ENCODE data around the gene NCAPH2.
A peak's percentile ranks its signal among the peaks of the same experiment; 100 is the strongest.

The NCAPH2 gene

DNA sequence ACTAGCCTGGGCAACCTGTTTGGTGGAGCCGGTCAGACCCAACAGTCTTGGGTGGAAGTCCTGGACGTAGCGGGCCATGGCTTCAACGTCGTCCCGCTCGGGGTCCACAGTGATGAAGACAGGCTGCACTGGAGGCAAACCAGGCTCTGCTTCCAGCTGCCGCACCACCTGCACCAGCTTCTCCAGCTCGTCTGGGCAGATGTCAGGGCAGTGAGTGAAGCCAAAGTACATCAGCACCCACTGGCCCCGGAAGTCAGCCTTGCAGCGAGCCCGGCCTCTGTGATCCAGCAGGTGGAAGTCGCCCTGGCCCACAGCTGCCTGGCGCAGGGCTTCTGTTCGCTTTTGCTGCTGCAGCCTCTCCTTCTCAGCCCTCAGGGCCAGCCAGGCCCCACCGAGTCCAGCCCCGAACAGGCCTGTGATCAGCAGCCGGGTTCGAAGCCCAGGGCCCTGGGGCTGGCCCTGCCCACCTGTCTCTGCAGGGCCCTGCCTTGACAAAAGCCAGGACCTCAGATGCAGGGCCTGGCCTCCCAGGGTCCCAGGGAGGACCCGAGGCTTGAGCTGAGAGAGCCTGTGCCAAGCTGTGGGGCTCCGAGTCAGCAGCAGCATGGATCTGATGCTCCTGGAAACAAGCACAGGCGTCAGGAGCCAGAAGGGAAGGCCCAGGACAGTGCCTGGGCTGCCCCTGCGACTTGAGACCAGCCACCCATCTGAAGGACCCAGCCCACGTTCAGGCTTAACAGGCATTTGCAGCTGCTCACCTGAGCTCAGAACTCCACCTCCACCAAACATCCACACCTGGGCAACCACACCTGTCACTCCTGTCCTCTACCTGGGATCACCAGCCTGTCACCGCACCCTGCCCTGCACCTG is 16.0 kb downstream of the NCAPH2 start:
- H3K27ac ChIP-seq (ENCODE audit: low read length), result peak overlapping the region; percentile 60
- peaks cover 16 to 32% of the 10 kb centered on the region in 2 donors for H3K36me3 ChIP-seq (ENCODE audit: control insufficient read depth in 1 of 2, insufficient read depth in 2 of 2, low read length in 2 of 2)
- no peaks in the 10 kb centered on the region for H3K27me3 ChIP-seq (ENCODE audit: low read depth, low read length)
- peak overlapping the region; percentile 67 to 82 for H3K4me3 ChIP-seq (ENCODE audit: low read depth in 1 of 2, low read length in 2 of 2)
- H3K4me1 ChIP-seq (ENCODE audit: control insufficient read depth in 1 of 2, insufficient read depth in 2 of 2, low read length in 2 of 2), result peaks cover 10 to 31% of the 10 kb centered on the region in 2 donors
- no peaks in the 10 kb centered on the region for H3K9me3 ChIP-seq (ENCODE audit: control insufficient read depth in 1 of 2, low read length in 2 of 2)

DNA sequence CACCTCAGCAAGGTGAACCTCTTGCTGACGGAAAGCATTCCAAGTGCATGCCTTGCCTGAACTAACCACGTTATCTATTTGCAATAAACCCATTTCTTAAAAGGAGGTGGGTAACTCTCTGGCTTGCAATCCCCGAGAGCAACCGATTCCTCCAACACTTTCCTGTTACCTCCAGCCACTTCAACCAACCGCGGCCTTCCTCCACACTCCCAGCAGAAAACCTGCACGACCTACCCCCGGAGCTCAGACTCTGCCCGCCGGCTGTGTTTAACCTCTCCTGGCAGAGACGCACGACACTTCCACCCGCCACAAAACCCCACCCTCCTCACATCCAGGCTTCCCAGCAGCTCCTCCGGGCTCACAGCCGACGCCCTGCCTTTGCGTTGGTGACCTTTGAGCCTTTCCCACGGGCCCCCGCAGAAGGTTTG is 16.7 kb downstream of the NCAPH2 start:
- Histone ChIP-seq H3K27me3 (ENCODE audit: low read depth, low read length) (no peaks in the 10 kb centered on the region), H3K9me3 (ENCODE audit: control insufficient read depth in 1 of 2, low read length in 2 of 2) (no peaks in the 10 kb centered on the region), H3K4me3 (ENCODE audit: low read depth in 1 of 2, low read length in 2 of 2) (peak overlapping the region; percentile 67 to 82), H3K36me3 (ENCODE audit: control insufficient read depth in 1 of 2, insufficient read depth in 2 of 2, low read length in 2 of 2) (peaks cover 11 to 27% of the 10 kb centered on the region in 2 donors), H3K27ac (ENCODE audit: low read length) (peak overlapping the region; percentile 60), H3K4me1 (ENCODE audit: control insufficient read depth in 1 of 2, insufficient read depth in 2 of 2, low read length in 2 of 2) (peaks cover 10 to 34% of the 10 kb centered on the region in 2 donors)

DNA sequence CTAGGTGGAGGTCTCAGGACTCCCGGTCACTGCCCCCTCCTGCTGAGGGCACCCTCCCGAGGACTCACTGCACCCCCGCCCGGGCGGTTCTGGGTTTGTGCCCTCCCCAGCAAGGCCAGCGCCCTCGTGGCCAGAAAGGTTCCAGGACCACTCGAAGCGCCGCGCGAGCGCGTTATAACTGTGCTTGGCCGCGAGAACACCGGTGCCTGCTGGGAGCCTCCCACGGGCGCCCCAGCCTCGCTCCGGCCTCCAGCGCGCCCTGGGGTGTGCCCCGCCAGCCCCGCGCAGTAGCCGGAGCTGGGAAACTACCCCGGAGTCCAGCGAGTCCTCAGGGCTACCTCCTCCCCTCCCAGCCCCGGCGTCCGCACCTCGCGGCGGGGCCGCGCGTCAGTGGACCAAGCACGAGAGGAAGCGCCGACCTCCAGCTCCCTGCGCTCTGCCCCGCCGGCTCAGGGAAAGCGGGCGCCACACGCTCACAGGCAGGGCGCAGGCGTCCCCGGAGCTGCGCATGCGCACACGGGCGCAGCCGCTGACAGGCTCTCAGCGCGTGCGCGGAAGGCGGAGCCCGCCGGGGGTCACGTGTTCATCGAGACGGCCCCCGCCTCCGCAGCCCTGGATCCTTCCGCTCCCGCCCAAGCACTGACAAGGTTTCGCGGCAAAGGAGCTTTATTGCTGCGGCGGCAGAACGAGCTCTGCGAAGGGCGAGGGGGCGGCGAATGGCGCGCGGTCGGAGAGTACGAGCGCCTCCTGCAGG is 17.3 kb downstream of the NCAPH2 start, which contains the start of gene SCO2:
Gene SCO2 (minus strand): TSS at position 495 of the 754 bp plus-strand sequence. CDS start 1,187 bp downstream, outside the sequence.
- H3K4me1 ChIP-seq (ENCODE audit: control insufficient read depth in 1 of 2, insufficient read depth in 2 of 2, low read length in 2 of 2), result peaks cover 10 to 38% of the 10 kb centered on the region in 2 donors
- peak within 1 kb of the TSS; percentile 63 for H3K27ac ChIP-seq (ENCODE audit: low read length)
- H3K4me3 ChIP-seq (ENCODE audit: low read depth in 1 of 2, low read length in 2 of 2), result peak within 1 kb of the TSS; percentile 67 to 82
- H3K27me3 ChIP-seq (ENCODE audit: low read depth, low read length), result no peaks in the 10 kb centered on the region
- H3K36me3 ChIP-seq (ENCODE audit: control insufficient read depth in 1 of 2, insufficient read depth in 2 of 2, low read length in 2 of 2), result peaks cover 11 to 30% of the 10 kb centered on the region in 2 donors
- H3K9me3 ChIP-seq (ENCODE audit: control insufficient read depth in 1 of 2, low read length in 2 of 2), result no peaks in the 10 kb centered on the region

DNA sequence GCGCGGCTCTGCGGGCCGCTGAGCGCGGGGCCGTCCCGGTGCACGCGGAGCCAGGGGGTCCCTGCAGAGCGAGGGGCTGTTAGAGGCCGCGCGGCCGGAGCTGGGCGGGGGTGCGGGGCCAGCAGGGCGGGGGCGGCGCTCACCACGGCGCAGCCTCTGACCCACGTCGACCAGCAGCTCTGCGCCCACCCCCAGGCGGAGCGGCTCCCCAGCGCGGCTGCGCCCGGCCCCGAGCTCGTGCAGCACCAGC is 17.8 kb downstream of the NCAPH2 start:
- H3K4me3 ChIP-seq (ENCODE audit: low read depth in 1 of 2, low read length in 2 of 2), result peak overlapping the region; percentile 52 to 82
- no peaks in the 10 kb centered on the region for H3K27me3 ChIP-seq (ENCODE audit: low read depth, low read length)
- H3K36me3 ChIP-seq (ENCODE audit: control insufficient read depth in 1 of 2, insufficient read depth in 2 of 2, low read length in 2 of 2), result peaks cover 11 to 30% of the 10 kb centered on the region in 2 donors
- H3K4me1 ChIP-seq (ENCODE audit: control insufficient read depth in 1 of 2, insufficient read depth in 2 of 2, low read length in 2 of 2), result peaks cover 10 to 43% of the 10 kb centered on the region in 2 donors
- no peak overlapping the region for H3K27ac ChIP-seq (ENCODE audit: low read length)
- no peaks in the 10 kb centered on the region for H3K9me3 ChIP-seq (ENCODE audit: control insufficient read depth in 1 of 2, low read length in 2 of 2)

DNA sequence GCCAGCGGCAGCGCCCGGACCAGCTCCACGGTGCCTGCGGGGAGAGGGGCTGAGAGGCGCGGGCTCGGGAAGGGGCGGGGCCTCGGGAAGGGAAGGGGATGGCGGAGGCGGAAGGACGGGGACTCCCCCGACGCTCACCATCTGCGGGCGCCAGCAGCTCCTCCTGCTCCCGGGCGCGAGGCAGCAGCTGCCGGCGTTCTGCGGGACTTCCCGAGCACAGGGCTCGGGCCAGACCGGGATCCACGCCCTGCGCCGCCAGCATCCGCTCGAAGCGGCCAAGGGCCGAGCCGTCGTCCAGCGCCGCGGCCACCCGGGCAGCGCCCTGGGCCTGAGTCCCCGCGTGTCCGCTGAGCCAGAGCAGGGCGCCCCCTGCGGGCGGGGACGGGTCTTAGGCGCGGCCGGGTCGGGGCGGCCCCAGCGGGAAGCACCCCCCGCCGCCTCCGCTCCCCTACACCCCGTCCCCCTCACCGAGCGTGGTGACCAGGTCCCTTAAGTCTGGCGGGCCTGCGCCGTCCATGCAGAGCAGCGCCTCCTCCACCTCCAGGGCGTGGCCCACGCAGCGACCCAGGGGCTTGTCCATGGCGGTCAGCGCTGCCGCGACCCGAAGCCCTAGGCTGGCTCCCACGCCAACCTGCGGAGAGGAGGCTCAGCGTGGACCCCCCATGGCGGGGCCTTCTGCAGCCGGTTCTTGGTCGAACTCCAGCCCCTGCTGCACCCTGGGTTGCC is 18.2 kb downstream of the NCAPH2 start:
- peak overlapping the region; percentile 63 for H3K27ac ChIP-seq (ENCODE audit: low read length)
- peak overlapping the region; percentile 52 to 82 for H3K4me3 ChIP-seq (ENCODE audit: low read depth in 1 of 2, low read length in 2 of 2)
- H3K9me3 ChIP-seq (ENCODE audit: control insufficient read depth in 1 of 2, low read length in 2 of 2), result no peaks in the 10 kb centered on the region
- H3K36me3 ChIP-seq (ENCODE audit: control insufficient read depth in 1 of 2, insufficient read depth in 2 of 2, low read length in 2 of 2), result peaks cover 11 to 26% of the 10 kb centered on the region in 2 donors
- peaks cover 10 to 48% of the 10 kb centered on the region in 2 donors for H3K4me1 ChIP-seq (ENCODE audit: control insufficient read depth in 1 of 2, insufficient read depth in 2 of 2, low read length in 2 of 2)
- no peaks in the 10 kb centered on the region for H3K27me3 ChIP-seq (ENCODE audit: low read depth, low read length)

GRCh38 chr22:50526834-50527801 is 19.1 kb downstream of the NCAPH2 start:
- H3K36me3 ChIP-seq (ENCODE audit: control insufficient read depth in 1 of 2, insufficient read depth in 2 of 2, low read length in 2 of 2), result peaks cover 7 to 17% of the 10 kb centered on the region in 2 donors
- H3K27ac ChIP-seq (ENCODE audit: low read length), result peak overlapping the region; percentile 63
- no peaks in the 10 kb centered on the region for H3K9me3 ChIP-seq (ENCODE audit: control insufficient read depth in 1 of 2, low read length in 2 of 2)
- peaks cover 10 to 56% of the 10 kb centered on the region in 2 donors for H3K4me1 ChIP-seq (ENCODE audit: control insufficient read depth in 1 of 2, insufficient read depth in 2 of 2, low read length in 2 of 2)
- peak overlapping the region; percentile 52 to 82 for H3K4me3 ChIP-seq (ENCODE audit: low read depth in 1 of 2, low read length in 2 of 2)
- H3K27me3 ChIP-seq (ENCODE audit: low read depth, low read length), result no peaks in the 10 kb centered on the region

DNA sequence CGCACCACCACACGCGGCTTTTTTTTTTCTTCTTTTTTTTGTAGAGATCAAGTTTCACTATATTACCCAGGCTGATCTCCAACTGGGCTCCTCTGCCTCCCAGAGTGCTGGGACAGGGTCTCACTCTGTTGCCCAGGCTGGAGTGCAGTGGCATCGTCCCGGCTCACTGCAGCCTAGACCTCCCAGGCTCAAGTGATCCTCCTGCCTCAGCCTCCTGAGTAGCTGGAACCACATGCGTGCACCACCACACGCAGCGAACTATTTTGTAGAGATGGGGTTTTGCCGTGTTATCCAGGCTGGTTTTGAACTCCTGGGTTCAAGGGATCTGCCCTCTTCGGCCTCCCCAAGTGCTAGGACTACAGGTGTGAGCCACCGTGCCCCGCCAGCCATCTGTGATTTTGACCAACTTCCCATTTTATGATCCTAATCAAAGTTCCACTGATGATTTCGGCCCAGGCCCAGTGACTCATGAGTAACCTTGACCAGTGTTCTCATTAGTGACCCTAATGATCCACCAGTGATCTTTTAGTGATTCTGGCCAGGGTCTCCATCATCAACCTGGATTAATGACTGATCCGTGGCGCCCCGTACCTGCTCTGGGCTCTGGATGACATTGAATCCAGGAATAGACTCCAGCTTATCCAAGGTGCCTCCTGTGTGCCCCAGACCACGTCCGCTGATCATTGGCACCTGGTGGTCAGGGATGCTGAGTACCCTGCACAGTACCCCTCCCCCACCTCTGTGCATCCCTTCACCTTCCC is 20.1 kb downstream of the NCAPH2 start:
- peaks cover 3 to 7% of the 10 kb centered on the region in 2 donors for H3K36me3 ChIP-seq (ENCODE audit: control insufficient read depth in 1 of 2, insufficient read depth in 2 of 2, low read length in 2 of 2)
- H3K4me3 ChIP-seq (ENCODE audit: low read depth in 1 of 2, low read length in 2 of 2), result peak overlapping the region; percentile 11 to 42
- H3K9me3 ChIP-seq (ENCODE audit: control insufficient read depth in 1 of 2, low read length in 2 of 2), result no peaks in the 10 kb centered on the region
- H3K27me3 ChIP-seq (ENCODE audit: low read depth, low read length), result no peaks in the 10 kb centered on the region
- H3K4me1 ChIP-seq (ENCODE audit: control insufficient read depth in 1 of 2, insufficient read depth in 2 of 2, low read length in 2 of 2), result peaks cover 10 to 62% of the 10 kb centered on the region in 2 donors
- peak overlapping the region; percentile 45 for H3K27ac ChIP-seq (ENCODE audit: low read length)

DNA sequence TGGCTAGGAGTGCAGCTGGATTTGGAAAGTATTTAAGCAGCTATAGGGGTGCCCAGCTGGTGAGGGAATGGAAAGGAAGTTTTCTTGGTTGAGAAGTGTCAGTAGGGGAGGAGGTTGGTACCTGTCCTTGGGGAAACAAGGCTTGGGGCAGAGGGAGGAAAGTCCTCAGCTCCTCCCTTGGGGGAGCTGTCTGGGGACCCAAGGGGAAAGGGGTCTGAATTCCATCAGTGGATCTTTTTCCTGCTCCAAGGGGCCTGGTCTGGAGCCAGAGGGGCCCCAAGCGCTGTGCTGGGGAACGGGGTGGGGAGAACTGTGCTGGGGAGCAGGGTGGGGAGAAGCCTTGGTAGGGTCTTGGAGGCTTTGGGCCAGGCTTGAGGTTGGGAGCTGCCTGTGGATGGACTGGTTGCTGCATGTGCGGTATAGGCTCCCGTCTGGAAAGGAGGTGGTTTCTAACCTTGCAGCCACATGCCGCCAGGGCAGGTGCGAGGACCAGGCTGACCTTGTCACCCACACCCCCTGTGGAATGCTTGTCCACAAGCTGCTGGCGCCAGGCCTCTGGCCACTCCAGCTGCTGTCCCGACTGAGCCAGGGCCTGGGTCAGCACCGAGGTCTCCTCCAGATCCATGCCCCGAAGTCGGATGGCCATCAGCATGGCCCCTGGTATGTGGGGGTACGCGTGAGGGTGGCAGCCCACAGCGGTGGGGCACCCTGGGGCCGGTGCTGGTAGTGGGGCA is 20.8 kb downstream of the NCAPH2 start:
- Histone ChIP-seq H3K36me3 (ENCODE audit: control insufficient read depth in 1 of 2, insufficient read depth in 2 of 2, low read length in 2 of 2) (peaks cover 3% of the 10 kb centered on the region in 2 donors), H3K27me3 (ENCODE audit: low read depth, low read length) (no peaks in the 10 kb centered on the region), H3K27ac (ENCODE audit: low read length) (peak overlapping the region; percentile 45), H3K9me3 (ENCODE audit: control insufficient read depth in 1 of 2, low read length in 2 of 2) (no peaks in the 10 kb centered on the region), H3K4me1 (ENCODE audit: control insufficient read depth in 1 of 2, insufficient read depth in 2 of 2, low read length in 2 of 2) (peaks cover 10 to 60% of the 10 kb centered on the region in 2 donors), H3K4me3 (ENCODE audit: low read depth in 1 of 2, low read length in 2 of 2) (peak overlapping the region; percentile 42 to 56)

- peak overlapping the region; percentile 42 to 56 for H3K4me3 ChIP-seq (ENCODE audit: low read depth in 1 of 2, low read length in 2 of 2)
- H3K27ac ChIP-seq (ENCODE audit: low read length), result peak overlapping the region; percentile 45
- peaks cover 7 to 54% of the 10 kb centered on the region in 2 donors for H3K4me1 ChIP-seq (ENCODE audit: control insufficient read depth in 1 of 2, insufficient read depth in 2 of 2, low read length in 2 of 2)
- H3K36me3 ChIP-seq (ENCODE audit: control insufficient read depth in 1 of 2, insufficient read depth in 2 of 2, low read length in 2 of 2), result peaks cover 3% of the 10 kb centered on the region in 2 donors
- H3K27me3 ChIP-seq (ENCODE audit: low read depth, low read length), result no peaks in the 10 kb centered on the region
- no peaks in the 10 kb centered on the region for H3K9me3 ChIP-seq (ENCODE audit: control insufficient read depth in 1 of 2, low read length in 2 of 2)
These were observed 21.4 kb downstream of the NCAPH2 start for GRCh38 chr22:50529416-50529896.

All from muscle layer of duodenum (tissue), 2 donors.